ENCODE results near the gene PHIP.
"Not testable (repeated sequence)": the region's sequence is repeated elsewhere in the genome, so short reads cannot be mapped to it uniquely, and the experiment has no call there.

PHIP gene

GRCh38 chr6:79005497-79005896, 72.6 kb downstream of the PHIP start:
- no peak for DNase-seq

- no peak for DNase-seq
Observed at GRCh38 chr6:79005024-79005423, 73.0 kb downstream of the PHIP start.

GRCh38 chr6:79004239-79004638, 73.8 kb downstream of the PHIP start:
- no peak for DNase-seq

GRCh38 chr6:79001415-79001814, 76.6 kb downstream of the PHIP start:
- DNase-seq: no peak

- no peak for DNase-seq
Observed at GRCh38 chr6:78999737-79000136, 78.3 kb downstream of the PHIP start.

GRCh38 chr6:78995946-78996345, 82.1 kb downstream of the PHIP start:
- DNase-seq: no peak

- DNase-seq: no peak
Observed at GRCh38 chr6:78995346-78995745, 82.7 kb downstream of the PHIP start.

- no peak for DNase-seq
Observed at GRCh38 chr6:78993955-78994354, 84.1 kb downstream of the PHIP start.

- DNase-seq: no peak
Observed at GRCh38 chr6:78989191-78989590, 88.9 kb downstream of the PHIP start.

- no peak for DNase-seq
Observed at GRCh38 chr6:78986161-78986560, 91.9 kb downstream of the PHIP start.

- no peak for DNase-seq
Observed at GRCh38 chr6:78984225-78984950, 93.7 kb downstream of the PHIP start.

- no peak for DNase-seq
Observed at GRCh38 chr6:78967191-78967590, 110.9 kb downstream of the PHIP start.

GRCh38 chr6:78966542-78966941, 111.5 kb downstream of the PHIP start:
- DNase-seq: no peak

- no peak for DNase-seq
Observed at GRCh38 chr6:78962448-78962847, 115.6 kb downstream of the PHIP start.

- DNase-seq: no peak
Observed at GRCh38 chr6:78954740-78955139, 123.3 kb downstream of the PHIP start.

GRCh38 chr6:78953798-78954197, 124.3 kb downstream of the PHIP start:
- no peak for DNase-seq

- no peak for DNase-seq
Observed at GRCh38 chr6:78952362-78952761, 125.7 kb downstream of the PHIP start.

GRCh38 chr6:78948785-78949184, 129.3 kb downstream of the PHIP start:
- no peak for DNase-seq

- DNase-seq: no peak
Observed at GRCh38 chr6:78947962-78948361, 130.1 kb downstream of the PHIP start.

- DNase-seq: no peak
Observed at GRCh38 chr6:78947529-78947928, 130.5 kb downstream of the PHIP start.

GRCh38 chr6:78942446-78942845, 135.6 kb downstream of the PHIP start:
- no peak for DNase-seq

GRCh38 chr6:78936515-78936914, 141.5 kb downstream of the PHIP start:
- no peak for DNase-seq

- DNase-seq: no peak
Observed at GRCh38 chr6:78935553-78935952, 142.5 kb downstream of the PHIP start.

- DNase-seq: no peak
Observed at GRCh38 chr6:78925317-78925716, 152.7 kb downstream of the PHIP start.

GRCh38 chr6:78921168-78921567, 156.9 kb downstream of the PHIP start:
- DNase-seq: not testable (repeated sequence)

Measured in DMS79 treated with DMSO at 0.1 percent for 48 hours (cell line).